ENCODE measurements around the gene FAM221B.

The FAM221B gene

DNA sequence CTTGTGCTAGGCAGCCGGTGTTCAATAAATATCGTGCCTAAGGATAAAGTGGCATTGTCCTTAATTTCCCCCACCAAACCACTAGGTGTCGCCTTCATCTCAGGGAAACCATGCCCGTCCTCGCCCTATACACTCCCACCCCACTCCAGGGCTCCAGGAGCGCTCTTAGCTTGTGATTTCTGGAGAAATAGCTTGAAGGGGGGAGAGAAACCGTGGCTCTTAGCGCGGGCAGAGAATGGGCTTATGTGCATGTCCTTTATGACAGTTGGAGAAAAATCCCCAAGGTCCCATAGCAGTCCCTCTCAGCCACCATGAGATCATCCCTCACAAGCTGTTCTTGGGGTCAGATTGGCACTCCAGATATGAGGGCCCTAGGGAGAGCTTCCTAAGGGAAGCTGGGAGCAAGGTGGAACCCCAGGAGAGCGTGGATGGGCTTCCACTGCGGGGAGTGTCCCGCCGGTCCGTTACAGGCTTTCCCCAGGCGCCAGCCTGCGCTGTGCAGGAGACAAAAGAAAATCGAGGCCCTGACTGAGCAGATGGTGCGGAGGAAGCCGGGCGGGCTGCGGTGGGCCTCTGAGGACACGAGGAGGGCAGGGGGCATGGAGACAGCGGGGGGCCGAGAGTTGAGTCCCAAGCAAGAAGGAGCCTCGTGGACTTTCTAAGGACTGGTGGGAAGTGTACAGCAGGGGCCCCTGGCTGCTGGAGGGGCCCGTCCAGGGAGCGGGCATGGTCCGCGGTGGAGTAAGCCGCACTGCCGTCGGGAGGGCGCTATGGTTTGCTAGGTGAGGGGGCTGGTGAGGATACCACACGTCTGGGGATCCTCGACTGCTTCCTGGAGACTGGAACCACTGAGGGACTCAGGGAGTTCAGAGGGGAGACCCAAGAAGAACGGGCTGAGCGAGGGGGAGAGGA, 37.9 kb downstream of the FAM221B start:
- Histone ChIP-seq H3K9me2 (replicated peaks; ENCODE audit: insufficient read depth, low read length) (no peaks in the 10 kb centered on the region), H2AFZ (ENCODE audit: low read depth, low read length, severe bottlenecking) (no peak overlapping the region), H3K79me2 (ENCODE audit: insufficient read depth, low read length) (no peaks in the 10 kb centered on the region), H3K4me2 (ENCODE audit: low read depth, low read length, poor library complexity, severe bottlenecking) (no peak overlapping the region), H3K27ac (ENCODE audit: low read depth, low read length) (no peak overlapping the region), H3F3A (ENCODE audit: insufficient read depth) (no peaks in the 10 kb centered on the region), H3K27me3 (ENCODE audit: low read length) (no peaks in the 10 kb centered on the region), H3K36me3 (ENCODE audit: low read length) (no peaks in the 10 kb centered on the region), H4K20me1 (ENCODE audit: low read depth, low read length) (no peaks in the 10 kb centered on the region), H3K9me3 (ENCODE audit: insufficient read depth, low read length) (no peaks in the 10 kb centered on the region), H3K4me3 (ENCODE audit: insufficient read depth, low read length, poor library complexity, severe bottlenecking) (no peak overlapping the region), H3K9ac (ENCODE audit: low read length) (no peak overlapping the region)
- TF ChIP-seq EZH2phosphoT487 (conservative IDR thresholded peaks at IDR 0.05; ENCODE audit: low read length), result no peak
- TF ChIP-seq, protein P1, sequence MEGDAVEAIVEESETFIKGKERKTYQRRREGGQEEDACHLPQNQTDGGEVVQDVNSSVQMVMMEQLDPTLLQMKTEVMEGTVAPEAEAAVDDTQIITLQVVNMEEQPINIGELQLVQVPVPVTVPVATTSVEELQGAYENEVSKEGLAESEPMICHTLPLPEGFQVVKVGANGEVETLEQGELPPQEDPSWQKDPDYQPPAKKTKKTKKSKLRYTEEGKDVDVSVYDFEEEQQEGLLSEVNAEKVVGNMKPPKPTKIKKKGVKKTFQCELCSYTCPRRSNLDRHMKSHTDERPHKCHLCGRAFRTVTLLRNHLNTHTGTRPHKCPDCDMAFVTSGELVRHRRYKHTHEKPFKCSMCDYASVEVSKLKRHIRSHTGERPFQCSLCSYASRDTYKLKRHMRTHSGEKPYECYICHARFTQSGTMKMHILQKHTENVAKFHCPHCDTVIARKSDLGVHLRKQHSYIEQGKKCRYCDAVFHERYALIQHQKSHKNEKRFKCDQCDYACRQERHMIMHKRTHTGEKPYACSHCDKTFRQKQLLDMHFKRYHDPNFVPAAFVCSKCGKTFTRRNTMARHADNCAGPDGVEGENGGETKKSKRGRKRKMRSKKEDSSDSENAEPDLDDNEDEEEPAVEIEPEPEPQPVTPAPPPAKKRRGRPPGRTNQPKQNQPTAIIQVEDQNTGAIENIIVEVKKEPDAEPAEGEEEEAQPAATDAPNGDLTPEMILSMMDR (IDR thresholded peaks at IDR 0.05; ENCODE audit: insufficient read depth, low read length, poor library complexity, severe bottlenecking), result peak; percentile 86

DNA sequence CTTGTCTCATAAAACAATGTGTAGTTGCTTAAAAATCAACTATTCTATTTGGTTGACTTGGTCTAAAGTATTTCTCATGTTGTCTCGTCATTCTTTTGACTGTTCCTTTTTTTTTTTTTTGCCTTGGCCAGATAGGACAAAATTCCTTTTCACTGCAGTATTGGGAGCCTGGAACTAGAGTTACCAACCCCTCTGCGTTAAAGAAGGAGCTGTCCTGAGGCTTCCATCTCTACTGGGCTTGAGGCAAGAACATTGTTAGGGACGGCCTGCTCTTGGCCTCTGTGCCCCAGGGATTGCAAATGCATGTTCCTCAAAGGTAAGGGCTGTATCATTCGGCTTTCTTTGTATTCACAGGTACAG, 38.5 kb downstream of the FAM221B start:
- Histone ChIP-seq H3K4me3 (ENCODE audit: insufficient read depth, low read length, poor library complexity, severe bottlenecking) (no peak overlapping the region), H4K20me1 (ENCODE audit: low read depth, low read length) (no peaks in the 10 kb centered on the region), H3K36me3 (ENCODE audit: low read length) (no peaks in the 10 kb centered on the region), H3K9me3 (ENCODE audit: insufficient read depth, low read length) (no peaks in the 10 kb centered on the region), H3K27ac (ENCODE audit: low read depth, low read length) (no peak overlapping the region), H3K27me3 (ENCODE audit: low read length) (no peaks in the 10 kb centered on the region), H3K79me2 (ENCODE audit: insufficient read depth, low read length) (no peaks in the 10 kb centered on the region), H3K9ac (ENCODE audit: low read length) (no peak overlapping the region), H2AFZ (ENCODE audit: low read depth, low read length, severe bottlenecking) (no peak overlapping the region), H3F3A (ENCODE audit: insufficient read depth) (no peaks in the 10 kb centered on the region), H3K4me2 (ENCODE audit: low read depth, low read length, poor library complexity, severe bottlenecking) (no peak overlapping the region), H3K9me2 (replicated peaks; ENCODE audit: insufficient read depth, low read length) (no peaks in the 10 kb centered on the region)
- TF ChIP-seq EZH2phosphoT487 (conservative IDR thresholded peaks at IDR 0.05; ENCODE audit: low read length), result no peak
- TF ChIP-seq, protein P1 (IDR thresholded peaks at IDR 0.05; ENCODE audit: insufficient read depth, low read length, poor library complexity, severe bottlenecking), result no peak

DNA sequence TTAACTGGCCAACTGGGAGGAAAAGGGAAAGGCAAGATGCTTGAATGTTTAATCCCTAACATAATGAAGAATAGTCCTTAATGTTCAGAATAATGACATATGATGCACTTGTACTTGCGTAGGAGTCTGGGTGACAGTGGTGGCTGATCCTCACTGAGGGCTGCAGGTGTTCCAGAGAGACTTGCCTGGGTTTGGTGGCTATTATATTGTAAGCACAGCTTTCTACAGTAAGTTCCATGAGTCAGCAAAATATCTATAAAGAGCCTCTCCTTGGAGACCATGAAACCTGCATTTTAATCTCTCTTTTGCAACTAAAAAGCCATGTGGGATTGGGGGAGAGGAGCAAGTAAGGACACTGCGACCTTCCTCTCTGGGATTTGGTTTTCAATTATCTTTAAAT, 39.0 kb downstream of the FAM221B start:
- no peak overlapping the region for H3K4me2 ChIP-seq (ENCODE audit: low read depth, low read length, poor library complexity, severe bottlenecking)
- TF ChIP-seq, protein P1 (IDR thresholded peaks at IDR 0.05; ENCODE audit: insufficient read depth, low read length, poor library complexity, severe bottlenecking), result no peak
- TF ChIP-seq EZH2phosphoT487 (conservative IDR thresholded peaks at IDR 0.05; ENCODE audit: low read length), result no peak
- no peak overlapping the region for H3K9ac ChIP-seq (ENCODE audit: low read length)
- no peak overlapping the region for H2AFZ ChIP-seq (ENCODE audit: low read depth, low read length, severe bottlenecking)
- H3K36me3 ChIP-seq (ENCODE audit: low read length), result no peaks in the 10 kb centered on the region
- H3K9me2 ChIP-seq (replicated peaks; ENCODE audit: insufficient read depth, low read length), result no peaks in the 10 kb centered on the region
- H3K9me3 ChIP-seq (ENCODE audit: insufficient read depth, low read length), result no peaks in the 10 kb centered on the region
- no peak overlapping the region for H3K4me3 ChIP-seq (ENCODE audit: insufficient read depth, low read length, poor library complexity, severe bottlenecking)
- H4K20me1 ChIP-seq (ENCODE audit: low read depth, low read length), result no peaks in the 10 kb centered on the region
- no peaks in the 10 kb centered on the region for H3K79me2 ChIP-seq (ENCODE audit: insufficient read depth, low read length)
- no peaks in the 10 kb centered on the region for H3F3A ChIP-seq (ENCODE audit: insufficient read depth)
- H3K27me3 ChIP-seq (ENCODE audit: low read length), result no peaks in the 10 kb centered on the region
- H3K27ac ChIP-seq (ENCODE audit: low read depth, low read length), result no peak overlapping the region
